Cardiac muscle cell (in vitro differentiated cells and primary cell): ENCODE measurements around the gene FAXDC2. TPM values are rescaled to one million over a fixed set of nuclear protein-coding genes. Genes with fewer than 3 reads are reported as not detected.

ENCODE experiments used
- DNase-seq, 2 donors: peaks; one replicate each; pipeline versions ENCODE4 v3.0.0 to v3.0.0-alpha.2; 2010 to 2017; ENCODE audit warnings: low read depth in 1 of 2, low spot score in 1 of 2
- H3K27ac ChIP-seq: fragments of 200-600 bp; sonication (generic); 2 replicates; pipeline ENCODE4 v1.5.1; 2016
- H3K27me3 ChIP-seq: fragments of 200-600 bp; sonication (generic); 2 replicates; pipeline ENCODE4 v1.6.0; 2016; ENCODE audit warnings: control low read depth
- H3K36me3 ChIP-seq: fragments of 200-600 bp; sonication (generic); 2 replicates; pipeline ENCODE4 v1.5.1; 2016; ENCODE audit warnings: control low read depth
- H3K4me1 ChIP-seq: fragments of 200-600 bp; sonication (generic); 2 replicates; pipeline ENCODE4 v1.8.1; 2017; ENCODE audit warnings: low read depth, mild to moderate bottlenecking, mixed run types
- H3K4me3 ChIP-seq: fragments of 200-600 bp; sonication (generic); 2 replicates; pipeline ENCODE4 v1.5.1; 2016; ENCODE audit warnings: mild to moderate bottlenecking
- H3K9me3 ChIP-seq: fragments of 200-600 bp; sonication (generic); 2 replicates; pipeline ENCODE4 v1.5.1; 2017; ENCODE audit warnings: low read depth, mild to moderate bottlenecking, control low read depth
- CTCF ChIP-seq: IDR thresholded peaks from 2 replicates; pipeline ENCODE4 v1.5.1; 2012; ENCODE audit warnings: low read depth, mild to moderate bottlenecking, low read length
- polyA plus RNA-seq: library from polyadenylated mRNA; unstranded; fragments of >200 nt; fragmentation: Nextera tagmentation; extraction: Ambion mirVana; gene quantifications from 2 replicates; pipeline ENCODE4 v1.2.1, GENCODE V29; 2016
- total RNA-seq: library from RNA; depleted of rRNA; stranded (reverse); fragments of >200 nt; gene quantifications from 2 replicates; pipeline ENCODE4 v1.2.3, GENCODE V29; 2016

The FAXDC2 gene
- total and polyA plus RNA-seq, 2 experiments from 2014 or later = 25.1 to 39.4 TPM

DNA sequence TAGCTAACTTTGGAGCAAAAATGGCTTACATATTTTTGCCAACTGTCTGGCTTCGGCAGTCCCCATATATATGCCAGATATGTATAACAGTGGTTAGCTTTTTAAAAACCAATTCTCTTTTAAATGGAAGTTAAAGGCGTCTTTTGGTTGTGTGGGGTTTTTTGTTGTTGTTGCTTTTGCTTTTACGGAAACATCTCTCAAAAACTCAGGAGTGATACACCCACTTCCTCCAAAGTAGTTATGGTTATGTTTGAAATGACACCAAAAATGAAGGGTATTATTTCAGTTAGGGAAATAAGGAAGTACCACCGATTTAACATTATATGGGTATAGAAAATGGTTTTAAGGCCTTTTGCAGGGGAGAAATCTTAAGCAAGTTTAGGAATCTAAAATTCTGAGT lies 10.4 kb upstream of the FAXDC2 start:
- peaks cover 9% of the 10 kb centered on the region for H3K36me3 ChIP-seq
- no peak for DNase-seq
- no peaks in the 10 kb centered on the region for H3K27me3 ChIP-seq
- peaks cover 6% of the 10 kb centered on the region for H3K4me1 ChIP-seq
- no peaks in the 10 kb centered on the region for H3K9me3 ChIP-seq
- no peak for TF ChIP-seq CTCF
- no peak overlapping the region for H3K4me3 ChIP-seq
- H3K27ac ChIP-seq = no peak overlapping the region

DNA sequence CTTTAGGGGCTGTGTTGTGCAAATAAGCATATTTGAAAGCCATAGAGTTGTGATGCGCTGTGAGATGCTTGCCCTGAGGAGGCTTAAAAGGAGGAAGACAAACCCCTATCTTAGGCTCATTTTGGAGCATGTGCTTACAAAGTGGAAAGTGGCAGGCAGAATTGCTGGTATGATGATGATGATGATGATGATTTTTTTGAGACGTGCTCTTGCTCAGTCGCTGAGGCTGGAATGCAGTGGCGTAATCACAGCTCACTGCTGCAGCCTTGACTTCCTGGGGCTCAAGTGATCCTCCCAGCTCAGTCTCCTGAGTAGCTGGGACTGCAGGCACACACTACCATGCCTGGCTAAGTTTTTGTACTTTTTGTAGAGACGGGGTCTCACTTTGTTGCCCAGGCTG lies 9.7 kb upstream of the FAXDC2 start:
- Histone ChIP-seq H3K4me3 (peak overlapping the region; percentile 83), H3K27me3 (no peaks in the 10 kb centered on the region), H3K4me1 (peaks cover 6% of the 10 kb centered on the region), H3K9me3 (no peaks in the 10 kb centered on the region), H3K36me3 (peaks cover 5% of the 10 kb centered on the region), H3K27ac (no peak overlapping the region)
- DNase-seq = peak in 1 of 2 donors; percentile 74
- no peak for TF ChIP-seq CTCF

GRCh38 chr5:154858972-154859871 lies 8.8 kb upstream of the FAXDC2 start:
- Histone ChIP-seq H3K27me3 (no peaks in the 10 kb centered on the region), H3K9me3 (no peaks in the 10 kb centered on the region), H3K36me3 (no peaks in the 10 kb centered on the region), H3K4me1 (peaks cover 6% of the 10 kb centered on the region), H3K27ac (peak overlapping the region; percentile 97), H3K4me3 (peak overlapping the region; percentile 83)
- peak in 1 of 2 donors; percentile 9 for DNase-seq
- no peak for TF ChIP-seq CTCF

GRCh38 chr5:154858297-154858971 lies 8.0 kb upstream of the FAXDC2 start, which contains the start of gene CNOT8:
Gene CNOT8 (plus strand): TSS chr5:154858627. CDS start chr5:154863279, 4,652 bp downstream.
- Histone ChIP-seq H3K36me3 (no peaks in the 10 kb centered on the region), H3K9me3 (no peaks in the 10 kb centered on the region), H3K27me3 (no peaks in the 10 kb centered on the region), H3K4me3 (peak within 1 kb of the TSS; percentile 83), H3K27ac (peak within 1 kb of the TSS; percentile 97), H3K4me1 (peaks cover 6% of the 10 kb centered on the region)
- peak; percentile 99 for DNase-seq
- TF ChIP-seq CTCF = peak; percentile 12

- H3K27ac ChIP-seq = peak overlapping the region; percentile 97
- peak overlapping the region; percentile 83 for H3K4me3 ChIP-seq
- H3K36me3 ChIP-seq = no peaks in the 10 kb centered on the region
- H3K4me1 ChIP-seq = peaks cover 6% of the 10 kb centered on the region
- no peaks in the 10 kb centered on the region for H3K9me3 ChIP-seq
- TF ChIP-seq CTCF = peak; percentile 14
- DNase-seq = peak; percentile 96 to 97
- no peaks in the 10 kb centered on the region for H3K27me3 ChIP-seq
Observed at GRCh38 chr5:154857530-154858296, 7.3 kb upstream of the FAXDC2 start.
